H1 (cell line): ENCODE results near the gene SERGEF. TPM values are rescaled to one million over a fixed set of nuclear protein-coding genes. Genes with fewer than 3 reads are reported as not detected.

Source experiments
- CTCF ChIA-PET: fragments of 300-600 bp; sonication (Branson Sonifier 250); formaldehyde crosslinking; loops from one replicate; lab custom pipeline; 2021; ENCODE audit not compliant: partially characterized antibody; lab: Charles Lee
- POLR2A ChIA-PET: fragments of 300-600 bp; sonication (Branson Sonifier 250); formaldehyde crosslinking; loops from one replicate; lab custom pipeline; 2021; ENCODE audit warnings: inconsistent platforms; ENCODE audit not compliant: partially characterized antibody; lab: Charles Lee
- DNase-seq, 2 experiments: peaks; one replicate each; pipeline versions ENCODE4 v3.0.0 to v3.0.0-alpha.2; 2010 to 2022; ENCODE audit warnings: low spot score in 2 of 2, low read depth in 1 of 2, mixed read lengths in 1 of 2
- FAIRE-seq: peaks from 2 replicates; lab custom pipeline; 2011; peaks lifted over from hg19 to GRCh38; lab: Jason Lieb, UNC
- H2AFZ ChIP-seq: 2 replicates; pipeline ENCODE4 v1.8.1; 2012; ENCODE audit warnings: low read length, inconsistent platforms
- H2AK5ac ChIP-seq: 2 replicates; pipeline ENCODE4 v1.6.1; 2013; ENCODE audit warnings: low read depth, low read length
- H2BK120ac ChIP-seq: replicated peaks from 2 replicates; pipeline ENCODE3; 2013; ENCODE audit warnings: low read depth, low read length, inconsistent platforms
- H2BK12ac ChIP-seq: 2 replicates; pipeline ENCODE4 v1.6.1; 2013; ENCODE audit warnings: low read depth, low read length
- H2BK15ac ChIP-seq: 2 replicates; pipeline ENCODE4 v1.6.1; 2013; ENCODE audit warnings: low read length
- H2BK20ac ChIP-seq: 2 replicates; pipeline ENCODE4 v1.6.1; 2013; ENCODE audit warnings: low read length
- H2BK5ac ChIP-seq: 2 replicates; pipeline ENCODE4 v1.6.1; 2013; ENCODE audit warnings: low read depth, low read length
- H3K14ac ChIP-seq: 2 replicates; pipeline ENCODE4 v1.6.1; 2013; ENCODE audit warnings: inconsistent platforms; ENCODE audit not compliant: insufficient read length
- H3K18ac ChIP-seq: 2 replicates; pipeline ENCODE4 v1.6.1; 2013; ENCODE audit warnings: low read length; ENCODE audit errors: extremely low read depth
- H3K23ac ChIP-seq: 2 replicates; pipeline ENCODE4 v1.6.1; 2013; ENCODE audit warnings: inconsistent platforms; ENCODE audit not compliant: insufficient read length
- H3K23me2 ChIP-seq: 2 replicates; pipeline ENCODE4 v1.6.1; 2013; ENCODE audit warnings: low read depth, low read length
- H3K27ac ChIP-seq: 2 replicates; pipeline ENCODE4 v1.6.1; 2011; ENCODE audit warnings: low read depth, low read length, inconsistent platforms
- H3K27me3 ChIP-seq, 4 experiments: replicated peaks in 1 of 4; 1 replicate in 1 of 4; 2 replicates in 3 of 4; pipeline versions ENCODE4 v1.6.1 to v1.8.1; 2011 to 2013; ENCODE audit warnings: low read length in 3 of 4, mild to moderate bottlenecking in 3 of 4, inconsistent platforms in 2 of 4, mixed read lengths in 2 of 4, moderate library complexity in 1 of 4; ENCODE audit not compliant: control insufficient read depth in 3 of 4, insufficient read depth in 3 of 4; ENCODE audit errors: extremely low read depth in 1 of 4
- H3K36me3 ChIP-seq, 4 experiments: 2 replicates each; pipeline versions ENCODE4 v1.6.1 to v1.8.1; 2011 to 2013; ENCODE audit warnings: mild to moderate bottlenecking in 4 of 4, low read length in 3 of 4, moderate library complexity in 2 of 4, control low read depth in 1 of 4, inconsistent platforms in 1 of 4; ENCODE audit not compliant: insufficient read depth in 4 of 4, control insufficient read depth in 2 of 4
- H3K4ac ChIP-seq: replicated peaks from 2 replicates; pipeline ENCODE3; 2013; ENCODE audit warnings: low read length, low read depth, mixed read lengths, inconsistent platforms; ENCODE audit not compliant: insufficient read length
- H3K4me1 ChIP-seq, 4 experiments: replicated peaks in 1 of 4; 1 replicate in 1 of 4; 2 replicates in 3 of 4; pipeline versions ENCODE4 v1.6.1 to v1.8.1; 2011 to 2013; ENCODE audit warnings: low read length in 3 of 4, inconsistent platforms in 2 of 4, mixed read lengths in 1 of 4; ENCODE audit not compliant: insufficient read depth in 4 of 4, control insufficient read depth in 3 of 4
- H3K4me2 ChIP-seq, 2 experiments: 2 replicates each; pipeline versions ENCODE4 v1.6.1 to v1.8.1; 2011 to 2013; ENCODE audit warnings: low read depth in 2 of 2, low read length in 2 of 2, control low read depth in 1 of 2, inconsistent platforms in 1 of 2, mild to moderate bottlenecking in 1 of 2; ENCODE audit not compliant: insufficient read depth in 1 of 2
- H3K4me3 ChIP-seq, 4 experiments: fragments of 200-600, 300-600 bp in 1 of 4; sonication (generic), shearing (Covaris generic), sonication (Bioruptor Twin) in 1 of 4; 2 replicates each; pipeline versions ENCODE4 v1.5.1 to v1.8.1; 2011 to 2016; ENCODE audit warnings: low read length in 4 of 4, low read depth in 3 of 4, control low read depth in 2 of 4, inconsistent platforms in 2 of 4, mild to moderate bottlenecking in 2 of 4, mixed read lengths in 1 of 4, moderate library complexity in 1 of 4; ENCODE audit not compliant: insufficient read depth in 2 of 4; ENCODE audit errors: extremely low read depth in 1 of 4
- H3K56ac ChIP-seq: replicated peaks from 2 replicates; pipeline ENCODE3; 2013; ENCODE audit warnings: low read depth, mild to moderate bottlenecking, mixed read lengths, low read length, inconsistent platforms; ENCODE audit not compliant: insufficient read length
- H3K79me1 ChIP-seq: 2 replicates; pipeline ENCODE4 v1.6.1; 2013; ENCODE audit warnings: low read depth, low read length, control low read depth
- H3K79me2 ChIP-seq, 2 experiments: 2 replicates each; pipeline versions ENCODE4 v1.6.1 to v1.8.1; 2012 to 2013; ENCODE audit warnings: low read length in 2 of 2, mild to moderate bottlenecking in 2 of 2, inconsistent platforms in 1 of 2; ENCODE audit not compliant: insufficient read depth in 2 of 2, control insufficient read depth in 1 of 2
- H3K9ac ChIP-seq, 4 experiments: replicated peaks in 1 of 4; 1 replicate in 1 of 4; 2 replicates in 3 of 4; pipeline versions ENCODE4 v1.6.1 to v1.8.1; 2011 to 2013; ENCODE audit warnings: low read depth in 3 of 4, low read length in 3 of 4, control low read depth in 2 of 4, mild to moderate bottlenecking in 2 of 4, moderate library complexity in 2 of 4, inconsistent platforms in 1 of 4; ENCODE audit errors: extremely low read depth in 1 of 4
- H3K9me3 ChIP-seq, 2 experiments: 2 replicates each; pipeline versions ENCODE4 v1.6.1 to v1.8.1; 2012 to 2013; ENCODE audit warnings: mild to moderate bottlenecking in 2 of 2, moderate library complexity in 2 of 2, control low read depth in 1 of 2, inconsistent platforms in 1 of 2, low read depth in 1 of 2, low read length in 1 of 2, mixed read lengths in 1 of 2; ENCODE audit not compliant: insufficient read depth in 2 of 2
- H4K20me1 ChIP-seq, 2 experiments: replicated peaks in 1 of 2; 2 replicates each; pipeline versions ENCODE3 to v1.8.1; 2011 to 2013; ENCODE audit warnings: inconsistent platforms in 2 of 2, low read length in 2 of 2, mild to moderate bottlenecking in 1 of 2; ENCODE audit not compliant: insufficient read depth in 2 of 2, control insufficient read depth in 1 of 2
- H4K5ac ChIP-seq: 2 replicates; pipeline ENCODE4 v1.6.1; 2013; ENCODE audit warnings: low read length, low read depth, mixed read lengths, inconsistent platforms; ENCODE audit not compliant: insufficient read length
- H4K8ac ChIP-seq: 2 replicates; pipeline ENCODE4 v1.8.0; 2013; ENCODE audit warnings: mild to moderate bottlenecking, moderate library complexity, low read length, inconsistent platforms; ENCODE audit not compliant: insufficient read depth; ENCODE audit errors: extremely low read depth
- H4K91ac ChIP-seq: replicated peaks from 2 replicates; pipeline ENCODE3; 2013; ENCODE audit warnings: low read length, mixed read lengths, inconsistent platforms; ENCODE audit not compliant: insufficient read length
- ASH2L ChIP-seq: fragments of 200-600, 300-600 bp; sonication (generic); IDR thresholded peaks from one replicate; pipeline ENCODE4 v1.7.1; 2017; ENCODE audit warnings: low read length
- CBX5 ChIP-seq: fragments of 300-800, 300-1000 bp; sonication (generic); IDR thresholded peaks from 2 replicates; pipeline ENCODE4 v1.7.1; 2016; ENCODE audit warnings: antibody characterized with exemption, low read length, low read depth
- EGR1 ChIP-seq: IDR thresholded peaks from 2 replicates; pipeline ENCODE4 v1.6.1; 2011; ENCODE audit warnings: low read depth, low read length, borderline replicate concordance
- EZH2 ChIP-seq: fragments of 200-600 bp; sonication (generic); IDR thresholded peaks from 2 replicates; pipeline ENCODE4 v1.7.1; 2012; ENCODE audit warnings: low read depth, mild to moderate bottlenecking, moderate library complexity, low read length, inconsistent platforms; ENCODE audit not compliant: severe bottlenecking
- PHF8 ChIP-seq: fragments of 200-600 bp; sonication (generic); conservative IDR thresholded peaks from 2 replicates; pipeline ENCODE4 v1.7.1; 2012; ENCODE audit warnings: low read depth, mild to moderate bottlenecking, inconsistent platforms, low read length, moderate library complexity
- TBP ChIP-seq: IDR thresholded peaks from 2 replicates; pipeline ENCODE4 v1.6.1; 2011; ENCODE audit warnings: low read depth, low read length, improper control_type of control experiment
- TEAD4 ChIP-seq: IDR thresholded peaks from 2 replicates; pipeline ENCODE4 v1.6.1; 2012; ENCODE audit warnings: low read depth, low read length, inconsistent platforms, mixed read lengths
- WGBS, 2 experiments: shearing (Covaris generic) in 1 of 2; methylation state at CpG; one replicate each; pipeline versions ENCODE4 v1.1.6 to v1.1.7; 2013 to 2015; ENCODE audit warnings: low lambda C conversion rate in 2 of 2, mixed read lengths in 2 of 2, inconsistent platforms in 1 of 2, low coverage in 1 of 2, missing lambda C conversion rate in 1 of 2; ENCODE audit not compliant: insufficient replicate concordance in 2 of 2, insufficient coverage in 1 of 2, insufficient read length in 1 of 2; ENCODE audit errors: extremely low coverage in 1 of 2, missing lambda C conversion rate in 1 of 2; 5-methylcytosine and 5-hydroxymethylcytosine counted together
- polyA plus RNA-seq, 7 experiments: library from polyadenylated mRNA; depleted of rRNA in 3 of 7; stranded (reverse) in 5 of 7; unstranded in 2 of 7; fragments of >200 nt in 5 of 7; fragments of 200-250 nt in 2 of 7; gene quantifications; 1 replicate in 5 of 7; 2 replicates in 1 of 7; 4 replicates in 1 of 7; pipeline versions ENCODE4 v1.2.1 to v1.2.3, GENCODE V29; 2011 to 2013; ENCODE audit warnings: missing spikeins in 2 of 7, mixed read lengths in 2 of 7
- total RNA-seq: library from RNA; stranded (reverse); fragmentation: NEBNext Ultra II Directional; extraction: Animal tissue kit (Norgen Biotek cat#: 25700); gene quantifications from 2 replicates; pipeline ENCODE4 v1.2.1, GENCODE V29; 2021
- TF ChIP-seq, protein P1 (sequence below): IDR thresholded peaks from 2 replicates; pipeline ENCODE4 v1.6.1; 2012; ENCODE audit warnings: inconsistent platforms
- TF ChIP-seq, protein P2 (sequence below): IDR thresholded peaks from 2 replicates; pipeline ENCODE4 v1.6.1; 2012; ENCODE audit warnings: inconsistent platforms

The SERGEF gene
- total and polyA plus RNA-seq, 2 of the 8 experiments (the other 6 are each of a cell fraction or from before 2014, with no cell fraction given): 16.6 to 28.8 TPM

DNA sequence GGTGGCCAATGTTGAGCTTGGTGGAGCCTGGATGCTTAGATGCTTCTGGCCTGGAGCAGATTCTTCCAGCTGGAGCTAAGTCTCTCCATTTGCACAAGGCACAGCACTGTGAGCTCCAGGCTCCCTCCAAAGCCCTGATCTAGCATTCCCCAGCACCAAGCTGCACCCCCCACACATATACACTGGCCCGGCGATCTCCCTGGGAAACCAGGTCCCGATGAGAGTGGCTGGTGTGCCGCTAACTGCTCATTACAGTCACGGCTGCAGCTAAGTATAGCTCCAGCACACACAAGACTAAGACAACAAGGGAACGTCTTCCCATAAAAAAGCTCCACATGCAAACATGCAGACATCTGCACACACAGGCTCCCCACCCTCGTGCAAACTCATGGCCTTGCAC lies 260.7 kb downstream of the SERGEF start:
- DNase-seq (no peak), FAIRE-seq (no peak)
- H3K18ac ChIP-seq: no peak overlapping the region
- no peak overlapping the region for H3K9ac ChIP-seq
- H3K4me3 ChIP-seq: no peak overlapping the region
- no peak overlapping the region for H4K8ac ChIP-seq
- H3K79me2 ChIP-seq: no peaks in the 10 kb centered on the region
- no peak overlapping the region for H2BK12ac ChIP-seq
- no peak overlapping the region for H4K5ac ChIP-seq
- no peaks in the 10 kb centered on the region for H3K27me3 ChIP-seq
- no peaks in the 10 kb centered on the region for H3K9me3 ChIP-seq
- WGBS, 2 experiments: 84% methylated on average over 7 of the region's 7 CpGs; no CpG with 5 or more reads in 1 of the 2 experiments
- POLR2A ChIA-PET: no interaction called here
- H3K4me2 ChIP-seq: no peak overlapping the region
- H3K23me2 ChIP-seq: no peaks in the 10 kb centered on the region
- H3K36me3 ChIP-seq: no peaks in the 10 kb centered on the region
- no peak overlapping the region for H2AK5ac ChIP-seq
- no peak overlapping the region for H3K23ac ChIP-seq
- no peak overlapping the region for H2BK20ac ChIP-seq
- CTCF ChIA-PET: interaction anchor here (0.6 to 3.3 kb wide), 26 partner anchors 9 to 229 kb away, joined by 3 to 23 read pairs (median 5); no protein-coding TSS in a partner anchor
- H3K27ac ChIP-seq: no peak overlapping the region
- no peak overlapping the region for H3K56ac ChIP-seq
- no peak overlapping the region for H2BK15ac ChIP-seq
- TF ChIP-seq ASH2L (no peak), TBP (no peak), EZH2 (no peak), CBX5 (no peak), PHF8 (no peak), TEAD4 (no peak), EGR1 (no peak)
- TF ChIP-seq, protein P1, sequence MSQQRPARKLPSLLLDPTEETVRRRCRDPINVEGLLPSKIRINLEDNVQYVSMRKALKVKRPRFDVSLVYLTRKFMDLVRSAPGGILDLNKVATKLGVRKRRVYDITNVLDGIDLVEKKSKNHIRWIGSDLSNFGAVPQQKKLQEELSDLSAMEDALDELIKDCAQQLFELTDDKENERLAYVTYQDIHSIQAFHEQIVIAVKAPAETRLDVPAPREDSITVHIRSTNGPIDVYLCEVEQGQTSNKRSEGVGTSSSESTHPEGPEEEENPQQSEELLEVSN: no peak
- TF ChIP-seq, protein P2, sequence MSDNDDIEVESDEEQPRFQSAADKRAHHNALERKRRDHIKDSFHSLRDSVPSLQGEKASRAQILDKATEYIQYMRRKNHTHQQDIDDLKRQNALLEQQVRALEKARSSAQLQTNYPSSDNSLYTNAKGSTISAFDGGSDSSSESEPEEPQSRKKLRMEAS: no peak
- no peaks in the 10 kb centered on the region for H3K79me1 ChIP-seq
- H3K4me1 ChIP-seq: no peaks in the 10 kb centered on the region
- no peak overlapping the region for H2AFZ ChIP-seq
- H3K14ac ChIP-seq: no peak overlapping the region
- H4K20me1 ChIP-seq: no peaks in the 10 kb centered on the region
- no peak overlapping the region for H3K4ac ChIP-seq
- H4K91ac ChIP-seq: no peak overlapping the region
- no peak overlapping the region for H2BK120ac ChIP-seq
- H2BK5ac ChIP-seq: no peak overlapping the region
